IPS-18c (cell line): ENCODE results near the gene AGPAT4.

Source experiments
- H3K4me3 ChIP-seq: 2 replicates; pipeline ENCODE4 v1.7.0; 2013; ENCODE audit warnings: low read depth, mild to moderate bottlenecking, low read length, moderate library complexity; ENCODE audit not compliant: insufficient read depth
- H3K9me3 ChIP-seq: one replicate; pipeline ENCODE4 v1.6.1; 2013; ENCODE audit warnings: mild to moderate bottlenecking, low read length, moderate library complexity; ENCODE audit not compliant: control insufficient read depth, insufficient read depth

The AGPAT4 gene

GRCh38 chr6:161150566-161150965 lies 123.3 kb downstream of the AGPAT4 start:
- no peaks in the 10 kb centered on the region for H3K9me3 ChIP-seq
- no peak overlapping the region for H3K4me3 ChIP-seq

GRCh38 chr6:161150136-161150535 lies 123.7 kb downstream of the AGPAT4 start:
- H3K9me3 ChIP-seq, result no peaks in the 10 kb centered on the region
- H3K4me3 ChIP-seq, result no peak overlapping the region

- no peak overlapping the region for H3K4me3 ChIP-seq
- H3K9me3 ChIP-seq, result no peaks in the 10 kb centered on the region
These were observed 130.0 kb downstream of the AGPAT4 start for GRCh38 chr6:161143663-161144430.

GRCh38 chr6:161142957-161143296 lies 130.9 kb downstream of the AGPAT4 start:
- H3K9me3 ChIP-seq, result no peaks in the 10 kb centered on the region
- no peak overlapping the region for H3K4me3 ChIP-seq

GRCh38 chr6:161141173-161141572 lies 132.7 kb downstream of the AGPAT4 start:
- Histone ChIP-seq H3K4me3 (no peak overlapping the region), H3K9me3 (no peaks in the 10 kb centered on the region)

GRCh38 chr6:161140554-161140875 lies 133.3 kb downstream of the AGPAT4 start:
- H3K9me3 ChIP-seq, result no peaks in the 10 kb centered on the region
- no peak overlapping the region for H3K4me3 ChIP-seq

GRCh38 chr6:161139766-161140553 lies 133.9 kb downstream of the AGPAT4 start:
- Histone ChIP-seq H3K4me3 (no peak overlapping the region), H3K9me3 (no peaks in the 10 kb centered on the region)

GRCh38 chr6:161139304-161139765 lies 134.5 kb downstream of the AGPAT4 start:
- no peaks in the 10 kb centered on the region for H3K9me3 ChIP-seq

GRCh38 chr6:161138543-161139303 lies 135.1 kb downstream of the AGPAT4 start:
- H3K9me3 ChIP-seq, result no peaks in the 10 kb centered on the region
- no peak overlapping the region for H3K4me3 ChIP-seq

More at GRCh38 chr6:161139304-161139765, 134.5 kb downstream of the AGPAT4 start:
- H3K4me3 ChIP-seq, result no peak overlapping the region

- Histone ChIP-seq H3K4me3 (no peak overlapping the region), H3K9me3 (no peaks in the 10 kb centered on the region)
These were observed 135.9 kb downstream of the AGPAT4 start for GRCh38 chr6:161137839-161138542.

- Histone ChIP-seq H3K9me3 (no peaks in the 10 kb centered on the region), H3K4me3 (no peak overlapping the region)
These were observed 136.5 kb downstream of the AGPAT4 start for GRCh38 chr6:161137320-161137719.

GRCh38 chr6:161136655-161137054 lies 137.2 kb downstream of the AGPAT4 start:
- no peaks in the 10 kb centered on the region for H3K9me3 ChIP-seq
- no peak overlapping the region for H3K4me3 ChIP-seq

- H3K4me3 ChIP-seq, result no peak overlapping the region
These were observed 137.9 kb downstream of the AGPAT4 start for GRCh38 chr6:161135695-161136591.

GRCh38 chr6:161134550-161135298 lies 139.1 kb downstream of the AGPAT4 start:
- Histone ChIP-seq H3K4me3 (no peak overlapping the region), H3K9me3 (peaks cover 5% of the 10 kb centered on the region)

More at GRCh38 chr6:161135695-161136591, 137.9 kb downstream of the AGPAT4 start:
- no peaks in the 10 kb centered on the region for H3K9me3 ChIP-seq

- Histone ChIP-seq H3K9me3 (peaks cover 5% of the 10 kb centered on the region), H3K4me3 (no peak overlapping the region)
These were observed 139.9 kb downstream of the AGPAT4 start for GRCh38 chr6:161133963-161134362.

GRCh38 chr6:161132384-161132783 lies 141.5 kb downstream of the AGPAT4 start:
- Histone ChIP-seq H3K9me3 (peaks cover 5% of the 10 kb centered on the region), H3K4me3 (no peak overlapping the region)
